A549 (cell line): ENCODE data around the gene CD55. TPM values are rescaled to one million over a fixed set of nuclear protein-coding genes. Genes with fewer than 3 reads are reported as not detected.

Experiments used
- ATAC-seq, 2 experiments: fragments of 200-7000 bp in 1 of 2; fragments of >200 bp in 1 of 2; cut with Nextera tagmentation in 1 of 2; cut with Tn5 transposase in 1 of 2; 3 replicates each; pipeline versions ENCODE4 v1.8.0 to v1.9.1; 2018 to 2020; ENCODE audit warnings: mild to moderate bottlenecking in 1 of 2, moderate library complexity in 1 of 2
- CTCF ChIA-PET: fragments of 300-600 bp; sonication (Branson Sonifier 250); formaldehyde crosslinking; extraction: SDS; loops from one replicate; lab custom pipeline; 2021; ENCODE audit warnings: antibody characterized with exemption, inconsistent platforms; lab: Yijun Ruan, JAX
- POLR2A ChIA-PET: fragments of 350-600 bp; formaldehyde crosslinking; extraction: SDS; loops from one replicate; lab custom pipeline; 2021; ENCODE audit warnings: antibody characterized with exemption, inconsistent platforms; lab: Yijun Ruan, JAX
- DNase-seq, 2 experiments: peaks; one replicate each; pipeline versions ENCODE4 v3.0.0 to v3.0.0-alpha.2; 2011 to 2016; ENCODE audit warnings: low read depth in 1 of 2, low spot score in 1 of 2
- FAIRE-seq: peaks from 2 replicates; lab custom pipeline; 2011; peaks lifted over from hg19 to GRCh38; lab: Jason Lieb, UNC
- H3K27ac ChIP-seq, 2 experiments: fragments of >200 bp; sonication (Bioruptor Twin); formaldehyde crosslinking; 3 replicates each; pipeline ENCODE4 v1.5.1; 2016 to 2017
- H3K4me1 ChIP-seq: fragments of >200 bp; sonication (Bioruptor Twin); formaldehyde crosslinking; 3 replicates; pipeline ENCODE4 v1.6.1; 2016
- H3K4me2 ChIP-seq: fragments of >200 bp; sonication (Bioruptor Twin); formaldehyde crosslinking; 3 replicates; pipeline ENCODE4 v1.6.1; 2016
- H3K4me3 ChIP-seq: fragments of >200 bp; sonication (Bioruptor Twin); formaldehyde crosslinking; 3 replicates; pipeline ENCODE4 v1.5.1; 2016
- H3K9me3 ChIP-seq: fragments of >200 bp; sonication (Bioruptor Twin); formaldehyde crosslinking; 3 replicates; pipeline ENCODE4 v1.6.1; 2016
- ATOH8 ChIP-seq: fragments of 250-450 bp; sonication (Bioruptor Pico); IDR thresholded peaks from 2 replicates; pipeline ENCODE4 v1.5.0; 2020; ENCODE audit warnings: low read depth, mild to moderate bottlenecking, moderate library complexity
- BHLHE40 ChIP-seq: IDR thresholded peaks from 2 replicates; pipeline ENCODE4 v1.6.1; 2012; ENCODE audit warnings: low read depth, low read length, inconsistent platforms
- CBX2 ChIP-seq: fragments of 200-600 bp; sonication (generic); IDR thresholded peaks from 2 replicates; pipeline ENCODE4 v1.6.1; 2016; ENCODE audit warnings: low read depth, mild to moderate bottlenecking, borderline replicate concordance
- CTCF ChIP-seq: fragments of >200 bp; sonication (Bioruptor Twin); formaldehyde crosslinking; IDR thresholded peaks from 3 replicates; pipeline ENCODE4 v1.5.1; 2016
- E2F6 ChIP-seq: IDR thresholded peaks from 2 replicates; pipeline ENCODE4 v1.6.1; 2012; ENCODE audit warnings: low read depth, borderline replicate concordance
- EHF ChIP-seq: fragments of 250-450 bp; sonication (Bioruptor Pico); IDR thresholded peaks from 2 replicates; pipeline ENCODE4 v1.5.0; 2020; ENCODE audit warnings: mild to moderate bottlenecking
- EHMT2 ChIP-seq: fragments of 200-600 bp; sonication (generic); IDR thresholded peaks from 2 replicates; pipeline ENCODE4 v1.6.1; 2016; ENCODE audit warnings: antibody characterized with exemption, low read depth, mild to moderate bottlenecking, moderate library complexity
- ESRRA ChIP-seq: fragments of 150-350 bp; IDR thresholded peaks from 2 replicates; pipeline ENCODE4 v1.6.1; 2014; ENCODE audit warnings: mild to moderate bottlenecking, low read length, borderline replicate concordance
- FOSB ChIP-seq: fragments of 250-450 bp; sonication (Bioruptor Pico); IDR thresholded peaks from 2 replicates; pipeline ENCODE4 v1.5.0; 2020; ENCODE audit warnings: mild to moderate bottlenecking, moderate library complexity
- FOSL2 ChIP-seq, 2 experiments: fragments of 450-650 bp in 1 of 2; fragments of >200 bp in 1 of 2; sonication (Bioruptor Twin) in 1 of 2; formaldehyde crosslinking; IDR thresholded peaks; 2 replicates each; pipeline versions ENCODE4 v1.5.0 to v1.6.1; 2016 to 2020; ENCODE audit warnings: mild to moderate bottlenecking in 1 of 2, moderate library complexity in 1 of 2
- HMGXB4 ChIP-seq: fragments of 250-450 bp; sonication (Bioruptor Pico); IDR thresholded peaks from 2 replicates; pipeline ENCODE4 v1.5.0; 2021; ENCODE audit warnings: mild to moderate bottlenecking, moderate library complexity, borderline replicate concordance
- JUN ChIP-seq, 2 experiments: fragments of >200 bp; sonication (Bioruptor Twin); formaldehyde crosslinking; IDR thresholded peaks; 2 replicates in 1 of 2; 3 replicates in 1 of 2; pipeline ENCODE4 v1.6.1; 2016 to 2017
- JUNB ChIP-seq: fragments of >200 bp; sonication (Bioruptor Twin); formaldehyde crosslinking; IDR thresholded peaks from 2 replicates; pipeline ENCODE4 v1.6.1; 2016
- KDM5A ChIP-seq: fragments of 200-600 bp; sonication (generic); IDR thresholded peaks from 2 replicates; pipeline ENCODE4 v1.6.1; 2016; ENCODE audit warnings: antibody characterized with exemption, mild to moderate bottlenecking
- POLR2A ChIP-seq: IDR thresholded peaks from 2 replicates; pipeline ENCODE4 v1.6.1; 2012; ENCODE audit warnings: mild to moderate bottlenecking, low read length
- RFX5 ChIP-seq: fragments of 450-650 bp; IDR thresholded peaks from 2 replicates; pipeline ENCODE4 v1.7.1; 2014; ENCODE audit warnings: antibody characterized with exemption, mild to moderate bottlenecking, moderate library complexity
- RNF2 ChIP-seq: fragments of 200-600 bp; sonication (generic); IDR thresholded peaks from 2 replicates; pipeline ENCODE4 v1.6.1; 2016; ENCODE audit warnings: low read depth, mild to moderate bottlenecking, antibody characterized with exemption, moderate library complexity, borderline replicate concordance
- TP53 ChIP-seq: fragments of 250-450 bp; sonication (Bioruptor Pico); IDR thresholded peaks from 2 replicates; pipeline ENCODE4 v1.5.0; 2021; ENCODE audit warnings: mild to moderate bottlenecking, moderate library complexity
- ZFP36 ChIP-seq: fragments of 450-650 bp; IDR thresholded peaks from 2 replicates; pipeline ENCODE4 v1.6.1; 2014; ENCODE audit warnings: borderline replicate concordance; ENCODE audit not compliant: partially characterized antibody
- WGBS: methylation state at CpG from one replicate; pipeline ENCODE4 v1.1.6; 2017; ENCODE audit errors: missing lambda C conversion rate; 5-methylcytosine and 5-hydroxymethylcytosine counted together
- polyA plus RNA-seq, 4 experiments: library from polyadenylated mRNA; depleted of rRNA in 3 of 4; stranded (reverse); fragments of >200 nt; fragmentation: RNase III in 1 of 4; extraction: RNeasy Plus Mini Kit Qiagen cat#74134 plus additional on column Dnase treatment in 1 of 4; gene quantifications; 2 replicates in 3 of 4; 3 replicates in 1 of 4; pipeline ENCODE4 v1.2.3, GENCODE V29; 2011 to 2017

The CD55 gene
- polyA plus RNA-seq, 2 of the 4 experiments (the other 2 are of a cell fraction), result 37.0 to 173 TPM

GRCh38 chr1:207346513-207346912 is 25.0 kb downstream of the CD55 start:
- POLR2A ChIA-PET, result no interaction called here

GRCh38 chr1:207349979-207350378 is 28.5 kb downstream of the CD55 start:
- ChIA-PET POLR2A (interaction anchor here (3.1 kb wide), 1 partner anchor 28 kb away, joined by 16 read pairs; the partner anchor contains the start of gene CD55), CTCF (no interaction called here)
- Histone ChIP-seq H3K27ac (no peak overlapping the region), H3K9me3 (no peaks in the 10 kb centered on the region), H3K4me3 (no peak overlapping the region), H3K4me2 (no peak overlapping the region), H3K4me1 (peaks cover 15% of the 10 kb centered on the region; the same call in 2 of the 3 replicates)
- no peak for DNase-seq
- TF ChIP-seq CBX2 (no peak), ESRRA (no peak), CTCF (no peak), E2F6 (no peak), JUN (IDR thresholded peaks at IDR 0.05) (no peak), RFX5 (no peak)
- ATAC-seq, result no peak
- FAIRE-seq, result no peak
- WGBS, result 91% methylated on average over 2 of the region's 2 CpGs

More at GRCh38 chr1:207346513-207346912, 25.0 kb downstream of the CD55 start:
- FAIRE-seq (no peak), DNase-seq (no peak), ATAC-seq (peak; percentile 46 to 55; a peak in 3 of 6 replicates)
- TF ChIP-seq EHMT2, result no peak
- no peak for TF ChIP-seq FOSB (CRISPR knock-in tag)
- TF ChIP-seq KDM5A, result no peak
- TF ChIP-seq JUNB, result no peak
- no peak for TF ChIP-seq EHF (CRISPR knock-in tag)
- TF ChIP-seq E2F6, result no peak
- TF ChIP-seq RNF2, result no peak
- no peak for TF ChIP-seq TP53 (CRISPR knock-in tag)
- no peak for TF ChIP-seq BHLHE40
- no peak for TF ChIP-seq ZFP36
- no peak for TF ChIP-seq POLR2A
- H3K4me3 ChIP-seq, result no peak overlapping the region
- 100% methylated on average over 1 of the region's 3 CpGs for WGBS
- H3K4me1 ChIP-seq, result no peaks in the 10 kb centered on the region
- no peak overlapping the region for H3K27ac ChIP-seq
- H3K4me2 ChIP-seq, result no peak overlapping the region
- no peaks in the 10 kb centered on the region for H3K9me3 ChIP-seq
- CTCF ChIA-PET, result no interaction called here

- H3K27ac ChIP-seq, result peak overlapping the region in 1 of 2 experiments; percentile 58; a peak in 3 of 6 replicates
- TF ChIP-seq JUN (IDR thresholded peaks at IDR 0.05) (no peak), JUNB (no peak), HMGXB4 (CRISPR knock-in tag) (no peak), ATOH8 (CRISPR knock-in tag) (no peak), FOSL2 (IDR thresholded peaks at IDR 0.05) (no peak), FOSL2 (CRISPR knock-in tag; IDR thresholded peaks at IDR 0.05) (no peak)
- no peaks in the 10 kb centered on the region for H3K9me3 ChIP-seq
- CTCF ChIA-PET, result interaction anchor here (0.6 to 1.0 kb wide), 2 partner anchors 13 to 264 kb away, joined by 3 read pairs; partner anchors contain the start of gene C4BPB
- ATAC-seq (no peak), DNase-seq (no peak), FAIRE-seq (no peak)
- peak overlapping the region; percentile 44; the same call in 2 of the 3 replicates for H3K4me2 ChIP-seq
- no peak overlapping the region for H3K4me3 ChIP-seq
- POLR2A ChIA-PET, result interaction anchor here (3.1 kb wide), 1 partner anchor 31 kb away, joined by 16 read pairs; the partner anchor contains the start of gene CD55
- peaks cover 15% of the 10 kb centered on the region; the same call in 2 of the 3 replicates for H3K4me1 ChIP-seq
Observed at GRCh38 chr1:207352554-207352953, 31.1 kb downstream of the CD55 start.
